T-helper 2 cell treated with Interferon-gamma antibody and Interleukin-4, amounts not matched to agents 5 μg/mL and 100 μg/mL, for 36 hours (primary cell): ENCODE measurements around the gene MAP1LC3B.
A peak's percentile ranks its signal among the peaks of the same experiment; 100 is the strongest.

ENCODE experiments used
- DNase-seq: peaks from one replicate; pipeline ENCODE4 v3.0.0; 2021; ENCODE audit warnings: low spot score
- H3K27ac Mint-ChIP-seq: one replicate; pipeline ENCODE4 v1.8.0; 2021; ENCODE audit warnings: mild to moderate bottlenecking, mixed read lengths
- H3K27me3 Mint-ChIP-seq: one replicate; pipeline ENCODE4 v1.8.0; 2021; ENCODE audit warnings: low read depth, mixed read lengths
- H3K36me3 Mint-ChIP-seq: one replicate; pipeline ENCODE4 v1.8.0; 2021; ENCODE audit warnings: low read depth, mixed read lengths
- H3K4me1 Mint-ChIP-seq: one replicate; pipeline ENCODE4 v1.8.0; 2021; ENCODE audit warnings: low read depth, mixed read lengths
- H3K4me3 Mint-ChIP-seq: one replicate; pipeline ENCODE4 v1.8.0; 2022; ENCODE audit warnings: mild to moderate bottlenecking, moderate library complexity, mixed read lengths
- H3K9me3 Mint-ChIP-seq: one replicate; pipeline ENCODE4 v1.8.0; 2021; ENCODE audit warnings: mixed read lengths

Gene MAP1LC3B

DNA sequence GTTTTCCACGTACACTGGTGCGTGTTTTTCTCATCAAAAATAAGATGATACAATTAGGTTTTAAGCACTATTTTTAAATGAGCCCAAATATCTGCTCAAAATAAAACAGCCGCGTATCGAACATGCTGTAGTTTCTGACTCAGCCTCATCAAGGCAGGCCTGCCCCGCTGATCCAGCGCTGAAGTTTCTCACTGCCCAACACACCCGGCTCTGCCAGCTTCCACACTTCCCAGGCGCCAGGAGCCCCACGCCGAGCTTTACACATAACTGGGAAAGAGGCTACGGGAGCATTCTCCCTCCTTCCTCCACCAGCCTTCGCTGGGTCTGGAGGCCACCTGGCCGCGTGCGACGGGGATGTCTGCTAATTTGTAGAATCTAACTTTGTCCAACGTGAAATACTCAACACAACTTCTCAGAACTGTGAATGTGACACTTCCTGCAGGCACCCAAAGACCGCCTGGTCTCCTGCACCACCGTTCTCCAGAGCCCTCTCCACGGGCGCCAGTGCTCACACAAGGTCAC lies 42.1 kb downstream of the MAP1LC3B start:
- H3K27ac Mint-ChIP-seq, result no peak overlapping the region
- H3K4me3 Mint-ChIP-seq, result no peak overlapping the region
- H3K27me3 Mint-ChIP-seq, result peaks cover 3% of the 10 kb centered on the region
- no peak for DNase-seq
- H3K9me3 Mint-ChIP-seq, result no peaks in the 10 kb centered on the region
- no peaks in the 10 kb centered on the region for H3K36me3 Mint-ChIP-seq
- peaks cover 9% of the 10 kb centered on the region for H3K4me1 Mint-ChIP-seq

DNA sequence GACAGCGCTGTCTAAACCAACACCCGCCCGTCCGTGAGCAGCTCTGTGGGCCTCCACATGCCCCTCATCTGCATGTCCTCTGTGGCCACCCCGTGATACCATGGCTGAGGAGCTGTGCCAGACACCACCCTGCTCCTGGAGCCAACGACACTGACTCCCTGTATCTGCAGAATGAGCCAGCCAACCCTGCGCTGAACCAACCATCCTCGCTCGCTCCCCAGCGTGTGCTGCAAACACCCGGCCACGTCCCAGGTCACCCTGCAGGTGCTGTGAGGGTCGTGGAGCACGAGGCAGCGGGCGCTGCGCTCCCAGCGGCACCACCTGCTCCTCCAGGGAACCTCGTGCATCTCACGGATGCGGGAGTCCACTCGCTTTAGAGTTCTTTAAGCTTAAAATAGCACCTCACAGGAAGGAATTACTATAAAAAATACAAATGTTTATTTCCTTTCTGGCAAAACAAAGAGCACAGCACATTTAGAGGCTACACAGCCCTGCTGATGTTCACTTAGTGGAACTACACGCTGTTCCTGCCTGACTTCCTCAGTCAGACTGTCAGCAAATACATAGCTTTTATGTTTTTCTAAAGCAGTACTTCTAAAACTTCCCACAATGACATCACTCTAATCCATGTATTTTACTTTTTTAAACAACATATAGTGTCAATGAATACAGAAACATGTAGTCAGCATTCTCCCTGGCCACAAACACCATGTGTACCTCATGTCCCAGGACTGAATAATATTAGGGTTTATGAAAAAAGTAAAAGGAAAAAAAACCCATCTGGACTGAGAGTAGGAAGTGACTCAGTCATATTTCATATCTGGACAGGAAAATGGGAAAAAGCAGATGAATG lies 43.5 kb downstream of the MAP1LC3B start:
- Mint-ChIP-seq H3K36me3 (no peaks in the 10 kb centered on the region), H3K27me3 (peaks cover 3% of the 10 kb centered on the region), H3K9me3 (no peaks in the 10 kb centered on the region), H3K27ac (no peak overlapping the region), H3K4me3 (no peak overlapping the region), H3K4me1 (peaks cover 9% of the 10 kb centered on the region)
- DNase-seq, result no peak

DNA sequence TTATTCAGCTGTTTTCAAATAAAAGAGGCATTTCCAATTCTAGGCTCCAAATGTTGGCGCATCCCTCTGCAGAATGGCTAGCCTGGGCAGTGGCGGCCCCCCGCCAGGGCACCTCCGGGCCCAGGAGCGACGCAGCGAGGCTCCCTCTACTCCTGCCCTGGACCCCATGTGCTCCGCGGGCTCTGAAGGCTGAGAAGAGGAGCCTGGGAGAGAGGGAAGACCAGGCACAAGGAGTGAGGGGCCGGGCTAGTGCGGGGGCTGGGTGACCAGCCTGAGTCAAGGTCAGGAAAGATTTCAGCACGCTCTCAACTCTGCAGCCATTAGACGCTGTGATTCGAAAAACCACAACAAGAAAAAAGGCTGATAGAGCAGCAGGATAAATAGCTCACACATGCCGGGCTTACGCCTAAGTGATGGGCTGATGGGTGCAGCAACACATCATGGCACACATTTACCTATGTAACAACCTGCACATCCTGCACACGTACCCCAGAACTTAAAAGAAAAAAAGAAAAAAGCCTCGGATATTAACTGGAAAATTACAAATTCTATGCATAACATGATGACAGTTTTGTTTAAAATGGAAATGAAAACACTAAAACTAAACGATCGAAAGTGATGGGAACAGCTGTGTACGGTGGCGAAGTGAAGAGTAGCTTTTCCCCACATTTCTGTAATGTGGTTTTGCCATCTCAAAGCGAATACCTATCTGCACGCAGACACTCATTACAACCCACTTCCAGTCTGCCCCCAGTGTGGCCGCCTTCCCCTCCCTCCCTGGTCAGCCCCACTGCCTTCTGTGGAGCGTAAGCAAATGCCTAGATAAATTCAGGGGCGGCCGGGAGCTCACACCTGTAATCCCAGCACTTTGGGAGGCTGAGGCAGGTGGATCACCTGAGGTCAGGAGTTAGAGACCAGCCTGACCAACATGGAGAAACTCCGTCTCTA lies 44.4 kb downstream of the MAP1LC3B start:
- no peak overlapping the region for H3K27ac Mint-ChIP-seq
- peaks cover 2% of the 10 kb centered on the region for H3K36me3 Mint-ChIP-seq
- peaks cover 3% of the 10 kb centered on the region for H3K27me3 Mint-ChIP-seq
- peak overlapping the region; percentile 51 for H3K4me3 Mint-ChIP-seq
- peak; percentile 34 for DNase-seq
- H3K9me3 Mint-ChIP-seq, result no peaks in the 10 kb centered on the region
- H3K4me1 Mint-ChIP-seq, result peaks cover 9% of the 10 kb centered on the region

DNA sequence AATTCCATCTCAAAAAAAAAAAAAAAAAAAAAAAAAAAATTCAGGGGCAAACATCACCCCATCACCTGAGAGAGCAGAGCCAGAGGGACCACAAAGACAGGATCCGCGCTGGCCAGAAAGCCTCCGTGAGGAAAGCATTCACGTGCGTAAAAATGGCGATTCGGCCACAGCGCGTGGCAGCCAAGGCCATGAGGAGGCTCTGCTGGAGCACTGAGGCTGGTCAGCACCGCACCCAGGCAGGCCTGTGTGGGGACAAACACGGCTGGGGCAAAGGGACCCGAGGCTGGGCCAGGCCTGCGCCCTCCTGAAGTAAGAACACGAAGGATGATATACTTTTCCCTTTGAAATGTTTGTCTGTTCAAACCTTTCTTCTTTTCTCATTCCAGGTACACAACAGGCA lies 45.2 kb downstream of the MAP1LC3B start:
- H3K27ac Mint-ChIP-seq, result no peak overlapping the region
- H3K9me3 Mint-ChIP-seq, result no peaks in the 10 kb centered on the region
- DNase-seq, result no peak
- peaks cover 2% of the 10 kb centered on the region for H3K36me3 Mint-ChIP-seq
- peaks cover 9% of the 10 kb centered on the region for H3K4me1 Mint-ChIP-seq
- no peak overlapping the region for H3K4me3 Mint-ChIP-seq
- peaks cover 3% of the 10 kb centered on the region for H3K27me3 Mint-ChIP-seq

DNA sequence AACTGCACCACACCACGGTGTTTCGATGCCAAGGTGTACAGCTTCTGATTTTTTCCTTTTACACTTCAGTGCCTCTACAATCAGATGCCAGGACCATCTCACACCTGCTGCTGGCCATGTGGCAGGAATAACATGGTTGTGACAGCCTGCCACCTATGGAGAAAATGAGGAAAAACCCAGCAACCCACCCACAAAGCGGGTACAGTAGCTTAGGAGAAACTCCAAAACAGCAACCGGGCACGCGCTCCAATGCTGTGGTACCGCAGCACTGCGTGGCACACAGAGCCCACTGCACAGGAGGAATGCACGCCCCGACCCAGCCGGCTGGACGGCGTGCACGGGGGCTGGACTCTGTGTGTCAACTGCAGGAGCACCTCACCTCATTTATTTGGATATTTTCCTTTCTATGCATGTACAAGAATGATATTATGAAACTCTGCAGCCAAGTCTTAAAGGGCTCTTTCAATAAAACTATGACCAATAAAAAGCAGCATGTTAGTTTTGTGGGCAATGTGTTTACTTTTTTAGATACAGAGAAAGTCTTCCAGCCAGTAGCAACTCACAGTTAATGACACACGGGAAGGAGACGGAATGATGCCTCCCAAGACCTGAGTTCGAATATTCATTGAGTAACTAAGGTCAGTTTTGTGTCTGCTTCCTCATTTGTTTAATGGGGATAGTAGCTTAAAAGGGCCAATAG lies 45.9 kb downstream of the MAP1LC3B start:
- DNase-seq, result no peak
- H3K9me3 Mint-ChIP-seq, result no peaks in the 10 kb centered on the region
- H3K4me3 Mint-ChIP-seq, result no peak overlapping the region
- H3K27ac Mint-ChIP-seq, result no peak overlapping the region
- peaks cover 2% of the 10 kb centered on the region for H3K36me3 Mint-ChIP-seq
- peaks cover 3% of the 10 kb centered on the region for H3K27me3 Mint-ChIP-seq
- peaks cover 9% of the 10 kb centered on the region for H3K4me1 Mint-ChIP-seq

DNA sequence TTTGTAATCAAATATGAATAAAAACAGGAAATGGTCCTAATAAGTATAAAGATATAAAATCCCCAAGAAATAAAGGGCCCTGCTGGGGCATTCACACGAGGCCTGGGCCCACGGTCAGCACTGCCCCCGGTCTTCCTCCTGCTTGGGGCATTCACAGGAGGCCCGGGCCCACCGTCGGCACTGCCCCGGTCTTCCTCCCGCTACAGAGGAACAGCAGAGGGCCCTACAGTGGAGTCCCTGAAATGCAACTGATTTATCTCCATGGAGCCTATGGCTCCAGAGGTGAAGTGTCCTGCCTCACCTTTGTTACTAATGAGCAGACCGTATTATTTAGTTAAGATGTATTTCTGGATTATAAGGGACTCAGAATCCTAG lies 46.5 kb downstream of the MAP1LC3B start:
- Mint-ChIP-seq H3K27ac (no peak overlapping the region), H3K9me3 (no peaks in the 10 kb centered on the region), H3K4me3 (no peak overlapping the region), H3K36me3 (peaks cover 2% of the 10 kb centered on the region), H3K4me1 (peaks cover 9% of the 10 kb centered on the region), H3K27me3 (peaks cover 3% of the 10 kb centered on the region)
- no peak for DNase-seq

DNA sequence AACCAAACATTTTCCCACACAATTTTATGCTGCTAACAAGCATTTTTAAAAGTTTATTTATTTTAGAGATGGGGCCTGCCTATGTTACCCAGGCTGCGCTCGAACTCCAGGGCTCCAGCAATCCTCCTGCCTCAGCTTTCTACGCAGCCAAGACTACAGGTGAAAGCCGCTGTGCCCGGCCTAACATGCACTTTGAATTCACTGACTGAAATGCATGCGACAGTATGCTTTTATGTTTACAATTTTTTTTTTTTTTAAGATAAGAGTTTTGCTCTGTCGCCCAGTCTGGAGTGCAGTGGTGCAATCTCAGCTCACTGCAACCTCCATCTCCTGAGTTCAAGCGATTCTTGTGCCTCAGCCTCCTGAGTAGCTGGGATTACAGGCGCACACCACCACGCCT lies 47.8 kb downstream of the MAP1LC3B start:
- no peak overlapping the region for H3K27ac Mint-ChIP-seq
- no peaks in the 10 kb centered on the region for H3K9me3 Mint-ChIP-seq
- no peak overlapping the region for H3K4me3 Mint-ChIP-seq
- no peak for DNase-seq
- H3K27me3 Mint-ChIP-seq, result peaks cover 3% of the 10 kb centered on the region
- peaks cover 5% of the 10 kb centered on the region for H3K36me3 Mint-ChIP-seq
- H3K4me1 Mint-ChIP-seq, result peaks cover 9% of the 10 kb centered on the region

DNA sequence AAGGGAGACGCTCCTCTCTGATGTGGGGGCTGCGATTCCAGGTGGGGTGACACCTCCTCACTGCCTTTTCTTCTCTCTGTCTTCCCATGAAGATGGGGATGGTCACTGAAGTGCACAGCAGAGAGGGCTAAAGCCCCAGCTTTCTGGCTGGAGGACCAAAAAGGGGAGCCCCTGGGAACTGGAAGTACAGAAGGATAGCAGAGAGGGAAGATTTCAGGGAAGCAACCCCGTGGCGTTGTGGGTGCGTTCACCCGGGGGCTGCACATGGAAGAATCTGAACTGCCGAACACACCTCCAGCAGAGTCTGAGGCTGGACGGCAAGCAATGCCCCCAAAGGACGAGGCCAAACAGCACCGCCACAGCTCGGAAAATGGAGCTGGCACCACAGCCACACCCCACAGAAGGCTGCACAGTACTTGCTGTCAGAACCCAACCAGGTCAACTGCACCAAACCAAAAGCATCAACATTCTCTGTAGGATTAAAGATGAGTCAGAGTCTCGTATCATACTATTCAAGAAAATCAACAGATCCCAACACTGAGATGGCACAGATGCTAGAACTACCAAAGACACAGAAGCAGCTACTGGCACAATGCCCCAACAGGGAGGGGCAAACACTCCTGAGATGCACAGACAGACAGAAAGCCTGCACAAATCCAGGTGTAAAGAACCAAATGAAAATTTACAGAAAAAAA lies 49.9 kb downstream of the MAP1LC3B start:
- no peak overlapping the region for H3K27ac Mint-ChIP-seq
- no peak for DNase-seq
- H3K36me3 Mint-ChIP-seq, result peaks cover 9% of the 10 kb centered on the region
- no peak overlapping the region for H3K4me3 Mint-ChIP-seq
- H3K4me1 Mint-ChIP-seq, result no peaks in the 10 kb centered on the region
- H3K9me3 Mint-ChIP-seq, result no peaks in the 10 kb centered on the region
- no peaks in the 10 kb centered on the region for H3K27me3 Mint-ChIP-seq

DNA sequence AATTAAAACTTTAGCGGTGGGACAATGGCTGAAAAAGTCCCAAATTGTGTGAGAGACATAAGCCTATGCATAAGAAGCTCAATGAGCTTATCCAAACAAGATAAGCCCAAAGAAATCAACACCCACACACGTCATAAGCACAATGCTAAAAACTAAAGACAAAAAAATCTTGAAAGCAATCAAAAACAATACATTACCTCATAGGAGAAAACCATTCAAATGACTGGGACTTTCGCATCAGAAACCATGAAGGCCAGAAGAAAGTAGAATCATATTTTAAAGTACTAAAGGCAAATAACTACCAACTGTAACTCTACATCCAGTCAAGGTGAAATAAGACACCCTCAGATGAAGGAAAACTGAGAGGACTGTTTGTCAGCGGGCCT lies 50.4 kb downstream of the MAP1LC3B start:
- no peaks in the 10 kb centered on the region for H3K4me1 Mint-ChIP-seq
- H3K36me3 Mint-ChIP-seq, result peaks cover 9% of the 10 kb centered on the region
- no peak overlapping the region for H3K27ac Mint-ChIP-seq
- no peak overlapping the region for H3K4me3 Mint-ChIP-seq
- H3K9me3 Mint-ChIP-seq, result no peaks in the 10 kb centered on the region
- no peaks in the 10 kb centered on the region for H3K27me3 Mint-ChIP-seq
- DNase-seq, result no peak

DNA sequence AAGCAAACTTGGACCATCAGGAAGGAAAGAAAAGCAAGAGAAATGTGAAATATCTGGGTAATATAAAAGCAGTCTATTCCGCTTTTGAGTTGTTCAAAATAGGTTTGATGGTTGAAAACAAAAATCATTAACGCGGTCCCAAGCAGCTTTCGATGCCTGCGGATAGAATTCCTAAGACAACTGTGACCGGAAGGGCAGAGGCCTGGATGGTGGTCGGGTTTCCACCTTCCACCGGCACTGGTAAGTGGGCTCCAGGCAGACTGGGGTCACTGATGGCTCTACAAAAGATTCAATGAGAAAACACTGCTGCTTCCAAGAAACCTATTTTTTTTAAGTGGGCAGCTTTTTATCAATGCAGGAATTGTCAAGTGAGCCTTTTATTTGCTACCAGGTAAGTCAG lies 50.9 kb downstream of the MAP1LC3B start:
- H3K9me3 Mint-ChIP-seq, result no peaks in the 10 kb centered on the region
- DNase-seq, result no peak
- H3K4me3 Mint-ChIP-seq, result no peak overlapping the region
- no peaks in the 10 kb centered on the region for H3K4me1 Mint-ChIP-seq
- H3K27me3 Mint-ChIP-seq, result no peaks in the 10 kb centered on the region
- H3K27ac Mint-ChIP-seq, result no peak overlapping the region
- peaks cover 10% of the 10 kb centered on the region for H3K36me3 Mint-ChIP-seq

DNA sequence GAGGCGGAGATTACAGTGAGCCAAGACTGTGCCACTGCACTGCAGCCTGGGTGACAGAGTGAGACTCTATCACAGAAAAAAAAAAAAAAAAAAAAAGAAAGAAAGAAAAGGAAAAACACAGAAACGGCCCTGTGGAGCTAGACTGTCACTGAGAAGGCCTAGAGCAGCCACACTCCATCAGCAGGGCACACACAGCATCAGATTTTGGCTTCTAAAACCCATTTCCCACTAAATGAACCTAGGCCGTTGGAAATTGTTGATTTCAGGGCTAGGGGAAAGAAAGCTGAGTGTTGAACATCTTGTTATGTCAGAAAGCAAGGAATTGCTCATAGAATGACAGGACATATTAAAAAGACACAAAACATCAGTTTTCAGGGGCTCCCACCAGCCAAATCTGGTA lies 51.8 kb downstream of the MAP1LC3B start:
- no peaks in the 10 kb centered on the region for H3K9me3 Mint-ChIP-seq
- no peak overlapping the region for H3K4me3 Mint-ChIP-seq
- H3K27me3 Mint-ChIP-seq, result no peaks in the 10 kb centered on the region

DNA sequence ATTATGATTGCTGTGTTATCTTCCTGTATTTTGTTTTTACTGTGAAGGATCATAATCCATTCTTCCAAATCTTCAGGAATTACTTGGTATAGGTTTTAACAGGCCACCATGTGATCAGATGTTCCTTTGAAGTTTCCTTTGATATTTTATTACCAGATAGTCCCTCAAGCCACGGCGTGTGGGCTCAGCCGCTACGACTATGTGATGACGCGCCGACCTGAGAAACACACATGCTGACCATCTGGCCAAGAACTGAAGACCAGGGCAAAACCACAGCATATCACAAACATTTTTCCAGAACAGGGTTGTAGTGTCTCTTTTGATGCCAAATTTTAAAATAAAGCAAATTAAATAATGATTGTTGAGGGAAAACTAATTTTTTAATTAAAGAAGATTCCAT lies 53.4 kb downstream of the MAP1LC3B start:
- no peaks in the 10 kb centered on the region for H3K4me1 Mint-ChIP-seq
- no peaks in the 10 kb centered on the region for H3K27me3 Mint-ChIP-seq
- H3K9me3 Mint-ChIP-seq, result no peaks in the 10 kb centered on the region
- no peak for DNase-seq
- peaks cover 10% of the 10 kb centered on the region for H3K36me3 Mint-ChIP-seq
- H3K4me3 Mint-ChIP-seq, result no peak overlapping the region
- H3K27ac Mint-ChIP-seq, result no peak overlapping the region

More for the DNA sequence above, 51.8 kb downstream of the MAP1LC3B start:
- H3K36me3 Mint-ChIP-seq, result peaks cover 10% of the 10 kb centered on the region
- DNase-seq, result no peak
- no peaks in the 10 kb centered on the region for H3K4me1 Mint-ChIP-seq
- H3K27ac Mint-ChIP-seq, result no peak overlapping the region

DNA sequence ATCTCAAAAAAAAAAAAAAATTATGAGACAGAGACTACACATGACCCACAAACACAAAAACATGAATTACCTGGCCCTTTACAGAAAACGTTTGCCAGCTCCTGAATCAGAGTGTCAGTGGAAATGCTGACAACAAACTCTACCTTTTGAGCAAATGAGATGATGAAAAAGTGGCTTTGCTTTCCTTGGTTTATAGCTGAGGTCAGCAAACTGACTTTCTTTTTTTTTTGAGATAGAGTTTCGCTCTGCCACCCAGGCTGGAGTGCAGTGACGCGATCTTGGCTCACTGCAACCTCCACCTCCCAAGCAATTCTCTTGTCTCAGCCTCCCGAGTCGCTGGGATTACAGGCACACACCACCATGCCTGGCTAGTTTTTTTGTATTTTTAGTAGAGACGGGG lies 54.3 kb downstream of the MAP1LC3B start:
- Mint-ChIP-seq H3K4me3 (no peak overlapping the region), H3K27ac (no peak overlapping the region), H3K36me3 (peaks cover 10% of the 10 kb centered on the region), H3K9me3 (no peaks in the 10 kb centered on the region), H3K4me1 (no peaks in the 10 kb centered on the region), H3K27me3 (no peaks in the 10 kb centered on the region)
- no peak for DNase-seq
